LNCAP (cell line): ENCODE measurements around the gene KCNMA1.

Experiments used
- CTCF ChIP-seq: fragments of 450-650 bp; IDR thresholded peaks from 2 replicates; pipeline ENCODE4 v1.5.1; 2017; ENCODE audit warnings: mild to moderate bottlenecking

Gene KCNMA1

GRCh38 chr10:77497748-77498147, 139.9 kb downstream of the KCNMA1 start:
- no peak for TF ChIP-seq CTCF

- no peak for TF ChIP-seq CTCF
Observed at GRCh38 chr10:77496941-77497420, 140.6 kb downstream of the KCNMA1 start.

GRCh38 chr10:77494756-77495541, 142.7 kb downstream of the KCNMA1 start:
- TF ChIP-seq CTCF: 0 out of 2 replicates have a peak, but pooled peaks have one; percentile 4

GRCh38 chr10:77494327-77494726, 143.3 kb downstream of the KCNMA1 start:
- peak; percentile 56; the same call in 1 of the 2 replicates for TF ChIP-seq CTCF

- no peak for TF ChIP-seq CTCF
Observed at GRCh38 chr10:77493851-77494261, 143.8 kb downstream of the KCNMA1 start.

GRCh38 chr10:77493239-77493806, 144.3 kb downstream of the KCNMA1 start:
- TF ChIP-seq CTCF: no peak

- no peak for TF ChIP-seq CTCF
Observed at GRCh38 chr10:77492368-77492994, 145.1 kb downstream of the KCNMA1 start.
